HG02943 (cell line): ENCODE data around the gene GNPNAT1.
A peak's percentile ranks its signal among the peaks of the same experiment; 100 is the strongest.
"Not testable (repeated sequence)": the region's sequence is repeated elsewhere in the genome, so short reads cannot be mapped to it uniquely, and the experiment has no call there.

Source experiments
- ATAC-seq: cut with Tn5 transposase; IDR thresholded peaks from one replicate; pipeline ENCODE4 v1.9.1; 2021; ENCODE audit warnings: mild to moderate bottlenecking, low read depth, moderate library complexity; ENCODE audit not compliant: unreplicated experiment

GNPNAT1 gene

GRCh38 chr14:52729925-52730708 lies 61.3 kb downstream of the GNPNAT1 start, which contains the start of gene STYX:
Gene STYX, plus strand, starts transcription at chr14:52730166. Its CDS starts 309 bp downstream, at chr14:52730475.
- ATAC-seq: peak; percentile 93

- ATAC-seq: no peak
These were observed 61.9 kb downstream of the GNPNAT1 start for GRCh38 chr14:52729585-52729924.

- not testable (repeated sequence) for ATAC-seq
These were observed 62.4 kb downstream of the GNPNAT1 start for GRCh38 chr14:52729035-52729434.

GRCh38 chr14:52727509-52727908 lies 63.9 kb downstream of the GNPNAT1 start:
- ATAC-seq: not testable (repeated sequence)
